Breast epithelium (tissue), 4 donors: ENCODE results near the gene PALLD. TPM values are rescaled to one million over a fixed set of nuclear protein-coding genes. Genes with fewer than 3 reads are reported as not detected.

Experiments used
- DNase-seq, 2 donors: peaks; one replicate each; pipeline ENCODE4 v3.0.0-alpha.2; 2019; ENCODE audit warnings: low spot score in 2 of 2
- H3K27ac ChIP-seq, 2 donors: fragments of 200-600 bp; sonication (generic) in 1 of 2; one replicate each; pipeline ENCODE4 v1.5.1; 2016 to 2019; ENCODE audit warnings: mild to moderate bottlenecking in 1 of 2
- H3K27me3 ChIP-seq, 2 donors: fragments of 200-600 bp; sonication (generic) in 1 of 2; one replicate each; pipeline versions ENCODE4 v1.5.1 to v1.6.0; 2017 to 2019; ENCODE audit warnings: control low read depth in 1 of 2, mild to moderate bottlenecking in 1 of 2
- H3K36me3 ChIP-seq: fragments of 200-600 bp; one replicate; pipeline ENCODE4 v1.5.1; 2019
- H3K4me1 ChIP-seq, 2 donors: fragments of 200-600 bp; sonication (generic); one replicate each; pipeline ENCODE4 v1.5.1; 2016 to 2019; ENCODE audit warnings: control low read depth in 1 of 2
- H3K4me3 ChIP-seq, 3 donors: fragments of 200-600 bp; sonication (generic); 1 replicate in 2 of 3; 2 replicates in 1 of 3; pipeline ENCODE4 v1.5.1; 2016 to 2019; ENCODE audit warnings: mild to moderate bottlenecking in 3 of 3, moderate library complexity in 2 of 3
- H3K9me3 ChIP-seq, 2 donors: fragments of 200-600 bp; sonication (generic) in 1 of 2; one replicate each; pipeline ENCODE4 v1.5.1; 2016 to 2019; ENCODE audit warnings: control low read depth in 1 of 2
- CTCF ChIP-seq, 3 donors: fragments of 450-650 bp; IDR thresholded peaks; one replicate each; pipeline ENCODE4 v1.5.1; 2016 to 2017; ENCODE audit warnings: antibody characterized with exemption in 3 of 3, mild to moderate bottlenecking in 3 of 3, moderate library complexity in 3 of 3
- POLR2A ChIP-seq: fragments of 450-650 bp; IDR thresholded peaks from one replicate; pipeline ENCODE4 v1.6.1; 2016; ENCODE audit warnings: antibody characterized with exemption, mild to moderate bottlenecking, moderate library complexity
- POLR2AphosphoS5 ChIP-seq, 3 donors: sonication (generic); formaldehyde crosslinking; IDR thresholded peaks; one replicate each; pipeline ENCODE4 v1.6.1; 2017; ENCODE audit warnings: antibody characterized with exemption in 3 of 3
- intact Hi-C: fragments of 100-400 bp; cut with DNase I; formaldehyde crosslinking; loops from one replicate; pipeline ENCODE4 v1.15.1; 2023; ENCODE audit warnings: low total_unique reads
- total RNA-seq, 3 donors: library from RNA; depleted of rRNA; stranded (reverse); fragments of >200 nt; gene quantifications; one replicate each; pipeline ENCODE4 v1.1.0, GENCODE V29; 2016

Gene PALLD
- total RNA-seq, 3 donors from 2014 or later: 96.0 to 186 (median 174) TPM

GRCh38 chr4:168852387-168852786 is 355.5 kb downstream of the PALLD start:
- Histone ChIP-seq H3K4me1 (peaks cover 11 to 24% of the 10 kb centered on the region in 2 donors), H3K36me3 (no peaks in the 10 kb centered on the region), H3K27ac (peak overlapping the region; percentile 49 to 77), H3K4me3 (no peak overlapping the region), H3K27me3 (no peaks in the 10 kb centered on the region), H3K9me3 (no peaks in the 10 kb centered on the region)
- no peak for DNase-seq
- intact Hi-C loops: no loop called here
- TF ChIP-seq CTCF (IDR thresholded peaks at IDR 0.05): no peak
- TF ChIP-seq POLR2AphosphoS5 (IDR thresholded peaks at IDR 0.05): no peak
- no peak for TF ChIP-seq POLR2A

GRCh38 chr4:168852933-168853713 is 356.3 kb downstream of the PALLD start:
- H3K36me3 ChIP-seq: no peaks in the 10 kb centered on the region
- no peak for DNase-seq
- intact Hi-C loops: no loop called here
- peak overlapping the region; percentile 65 to 77 for H3K27ac ChIP-seq
- peaks cover 11 to 24% of the 10 kb centered on the region in 2 donors for H3K4me1 ChIP-seq
- no peaks in the 10 kb centered on the region for H3K9me3 ChIP-seq
- H3K4me3 ChIP-seq: no peak overlapping the region
- no peak for TF ChIP-seq POLR2AphosphoS5 (IDR thresholded peaks at IDR 0.05)
- TF ChIP-seq POLR2A: no peak
- TF ChIP-seq CTCF (IDR thresholded peaks at IDR 0.05): no peak
- no peaks in the 10 kb centered on the region for H3K27me3 ChIP-seq

GRCh38 chr4:168853770-168854169 is 356.9 kb downstream of the PALLD start:
- intact Hi-C loops: no loop called here
- Histone ChIP-seq H3K27me3 (no peaks in the 10 kb centered on the region), H3K36me3 (no peaks in the 10 kb centered on the region), H3K4me3 (no peak overlapping the region), H3K4me1 (peaks cover 9 to 21% of the 10 kb centered on the region in 2 donors), H3K27ac (peak overlapping the region; percentile 65 to 77), H3K9me3 (no peaks in the 10 kb centered on the region)
- TF ChIP-seq CTCF (IDR thresholded peaks at IDR 0.05): no peak
- no peak for DNase-seq

- no peak overlapping the region for H3K4me3 ChIP-seq
- peaks cover 5 to 16% of the 10 kb centered on the region in 2 donors for H3K4me1 ChIP-seq
- H3K36me3 ChIP-seq: no peaks in the 10 kb centered on the region
- H3K27ac ChIP-seq: peak overlapping the region; percentile 65 to 77
- DNase-seq: no peak
- TF ChIP-seq POLR2AphosphoS5 (IDR thresholded peaks at IDR 0.05): peak; percentile 23 to 44 (median 37)
- TF ChIP-seq CTCF (IDR thresholded peaks at IDR 0.05): no peak
- no peaks in the 10 kb centered on the region for H3K9me3 ChIP-seq
- H3K27me3 ChIP-seq: no peaks in the 10 kb centered on the region
- intact Hi-C loops: no loop called here
Observed at GRCh38 chr4:168854350-168854921, 357.6 kb downstream of the PALLD start.

- intact Hi-C loops: no loop called here
- Histone ChIP-seq H3K27me3 (no peaks in the 10 kb centered on the region), H3K4me1 (peaks cover 0 to 9% of the 10 kb centered on the region in 2 donors), H3K9me3 (no peaks in the 10 kb centered on the region), H3K4me3 (no peak overlapping the region), H3K36me3 (no peaks in the 10 kb centered on the region), H3K27ac (peak overlapping the region; percentile 39 to 77)
- no peak for TF ChIP-seq POLR2AphosphoS5 (IDR thresholded peaks at IDR 0.05)
- no peak for TF ChIP-seq POLR2A
- no peak for TF ChIP-seq CTCF (IDR thresholded peaks at IDR 0.05)
- DNase-seq: no peak
Observed at GRCh38 chr4:168856312-168856711, 359.5 kb downstream of the PALLD start.
